ENCODE measurements around the gene CORO2A.

CORO2A gene

DNA sequence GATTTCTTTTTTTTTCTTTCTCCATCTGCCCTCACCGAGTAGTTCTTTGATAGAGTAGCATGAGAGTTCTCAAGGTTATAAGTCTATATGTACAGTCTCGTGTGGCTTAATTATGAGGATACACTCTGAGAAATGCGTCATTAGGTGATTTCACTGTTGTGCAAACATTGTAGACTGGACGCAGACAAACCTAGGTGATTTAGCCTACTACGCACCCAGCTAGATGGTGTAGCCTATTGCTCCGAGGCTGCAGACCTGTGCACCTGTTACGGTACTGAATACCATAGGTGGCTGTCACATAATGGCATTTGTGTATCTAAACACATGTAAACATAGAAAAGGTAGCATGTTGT lies 26.9 kb upstream of the CORO2A start:
- no peaks in the 10 kb centered on the region for H3K27me3 ChIP-seq (ENCODE audit: control insufficient read depth, low read length)
- no peaks in the 10 kb centered on the region for H4K20me1 ChIP-seq (ENCODE audit: control insufficient read depth, insufficient read depth, low read depth, low read length)
- H3K9me2 ChIP-seq (replicated peaks; ENCODE audit: control insufficient read depth, low read length) = no peaks in the 10 kb centered on the region
- no peak overlapping the region for H3K27ac ChIP-seq (ENCODE audit: low read depth, low read length)
- no peaks in the 10 kb centered on the region for H3K36me3 ChIP-seq (ENCODE audit: control insufficient read depth, low read length)
- no peaks in the 10 kb centered on the region for H3K9me3 ChIP-seq (ENCODE audit: control insufficient read depth, insufficient read depth, low read length)
- no peak overlapping the region for H3K4me2 ChIP-seq (ENCODE audit: low read length)
- no peak overlapping the region for H3K4me3 ChIP-seq (ENCODE audit: low read length)
- no peaks in the 10 kb centered on the region for H3K79me2 ChIP-seq (ENCODE audit: control insufficient read depth, low read length)
- TF ChIP-seq, protein P1, sequence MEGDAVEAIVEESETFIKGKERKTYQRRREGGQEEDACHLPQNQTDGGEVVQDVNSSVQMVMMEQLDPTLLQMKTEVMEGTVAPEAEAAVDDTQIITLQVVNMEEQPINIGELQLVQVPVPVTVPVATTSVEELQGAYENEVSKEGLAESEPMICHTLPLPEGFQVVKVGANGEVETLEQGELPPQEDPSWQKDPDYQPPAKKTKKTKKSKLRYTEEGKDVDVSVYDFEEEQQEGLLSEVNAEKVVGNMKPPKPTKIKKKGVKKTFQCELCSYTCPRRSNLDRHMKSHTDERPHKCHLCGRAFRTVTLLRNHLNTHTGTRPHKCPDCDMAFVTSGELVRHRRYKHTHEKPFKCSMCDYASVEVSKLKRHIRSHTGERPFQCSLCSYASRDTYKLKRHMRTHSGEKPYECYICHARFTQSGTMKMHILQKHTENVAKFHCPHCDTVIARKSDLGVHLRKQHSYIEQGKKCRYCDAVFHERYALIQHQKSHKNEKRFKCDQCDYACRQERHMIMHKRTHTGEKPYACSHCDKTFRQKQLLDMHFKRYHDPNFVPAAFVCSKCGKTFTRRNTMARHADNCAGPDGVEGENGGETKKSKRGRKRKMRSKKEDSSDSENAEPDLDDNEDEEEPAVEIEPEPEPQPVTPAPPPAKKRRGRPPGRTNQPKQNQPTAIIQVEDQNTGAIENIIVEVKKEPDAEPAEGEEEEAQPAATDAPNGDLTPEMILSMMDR (IDR thresholded peaks at IDR 0.05; ENCODE audit: low read depth, low read length, poor library complexity, severe bottlenecking) = no peak
- no peaks in the 10 kb centered on the region for H3K4me1 ChIP-seq (ENCODE audit: control insufficient read depth, low read length)
- H3F3A ChIP-seq (ENCODE audit: control insufficient read depth, insufficient read depth) = no peaks in the 10 kb centered on the region

DNA sequence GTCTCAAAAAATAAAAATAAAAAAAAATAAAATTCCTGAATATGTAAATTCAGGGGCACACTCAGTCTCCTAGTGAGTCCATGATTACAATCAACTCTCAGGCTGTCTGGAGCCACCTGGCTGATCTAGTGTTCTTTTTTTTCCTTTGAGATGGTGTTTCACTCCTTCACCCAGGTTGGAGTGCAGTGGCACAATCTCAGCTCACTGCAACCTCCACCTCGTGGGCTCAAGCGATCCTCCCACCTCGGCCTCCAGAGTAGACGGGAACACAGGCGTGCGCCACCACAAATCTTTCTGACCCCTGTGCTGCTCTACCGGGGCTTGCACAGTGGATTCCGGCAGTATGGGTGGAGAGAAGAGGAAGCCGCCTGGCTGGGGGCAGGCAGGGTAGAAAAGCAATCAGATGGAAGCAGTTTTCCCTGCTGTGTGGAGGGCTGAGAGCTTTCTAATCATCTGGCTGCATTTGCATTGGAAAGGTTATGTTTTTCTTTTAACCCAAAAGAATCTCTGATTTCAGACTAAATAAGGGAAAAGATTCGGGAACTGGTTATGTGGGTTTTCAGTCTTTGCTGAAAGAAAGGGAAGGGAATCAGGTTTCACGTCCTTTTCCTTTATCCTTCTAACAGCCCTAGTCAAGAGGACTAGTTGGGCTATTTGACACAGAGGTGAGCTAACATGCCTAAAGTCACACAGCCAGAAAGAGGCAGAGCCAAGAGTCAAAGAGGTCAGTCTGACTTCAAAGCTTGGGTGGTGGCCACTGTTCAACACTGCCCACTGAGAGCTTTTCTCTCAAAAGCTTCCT lies 26.3 kb upstream of the CORO2A start:
- H3K27me3 ChIP-seq (ENCODE audit: control insufficient read depth, low read length) = no peaks in the 10 kb centered on the region
- H3K9me3 ChIP-seq (ENCODE audit: control insufficient read depth, insufficient read depth, low read length) = no peaks in the 10 kb centered on the region
- H3K36me3 ChIP-seq (ENCODE audit: control insufficient read depth, low read length) = no peaks in the 10 kb centered on the region
- TF ChIP-seq EZH2phosphoT487 (IDR thresholded peaks at IDR 0.05; ENCODE audit: borderline replicate concordance, low read length) = no peak
- TF ChIP-seq, protein P1 (IDR thresholded peaks at IDR 0.05; ENCODE audit: low read depth, low read length, poor library complexity, severe bottlenecking) = no peak
- H3K4me3 ChIP-seq (ENCODE audit: low read length) = no peak overlapping the region
- no peaks in the 10 kb centered on the region for H3K79me2 ChIP-seq (ENCODE audit: control insufficient read depth, low read length)
- no peaks in the 10 kb centered on the region for H4K20me1 ChIP-seq (ENCODE audit: control insufficient read depth, insufficient read depth, low read depth, low read length)
- H3K9me2 ChIP-seq (replicated peaks; ENCODE audit: control insufficient read depth, low read length) = no peaks in the 10 kb centered on the region
- H3K4me1 ChIP-seq (ENCODE audit: control insufficient read depth, low read length) = no peaks in the 10 kb centered on the region
- H3K4me2 ChIP-seq (ENCODE audit: low read length) = no peak overlapping the region
- no peaks in the 10 kb centered on the region for H3F3A ChIP-seq (ENCODE audit: control insufficient read depth, insufficient read depth)
- no peak overlapping the region for H3K27ac ChIP-seq (ENCODE audit: low read depth, low read length)

DNA sequence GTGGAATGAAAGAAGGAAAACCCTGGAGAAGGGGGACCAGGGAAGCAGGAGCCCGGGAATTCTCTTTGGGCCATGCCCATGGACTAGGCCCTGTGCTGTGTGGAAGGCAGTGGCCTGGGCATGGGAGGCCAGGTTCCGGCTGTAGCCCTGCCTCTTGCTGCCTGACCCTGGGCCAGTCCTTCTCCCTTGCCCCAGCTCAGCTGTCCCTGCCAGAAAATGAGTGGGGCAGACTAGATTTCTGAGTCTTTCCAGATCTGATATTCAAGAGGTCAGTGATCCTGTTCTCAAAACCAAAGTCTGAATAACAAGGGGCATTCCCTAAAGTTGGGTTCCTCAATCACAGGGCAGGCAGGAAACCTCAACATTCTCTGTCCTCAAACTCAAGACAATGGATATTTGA lies 24.8 kb upstream of the CORO2A start:
- no peaks in the 10 kb centered on the region for H4K20me1 ChIP-seq (ENCODE audit: control insufficient read depth, insufficient read depth, low read depth, low read length)
- no peak overlapping the region for H3K4me2 ChIP-seq (ENCODE audit: low read length)
- no peak overlapping the region for H3K4me3 ChIP-seq (ENCODE audit: low read length)
- no peaks in the 10 kb centered on the region for H3F3A ChIP-seq (ENCODE audit: control insufficient read depth, insufficient read depth)
- no peaks in the 10 kb centered on the region for H3K27me3 ChIP-seq (ENCODE audit: control insufficient read depth, low read length)
- TF ChIP-seq EZH2phosphoT487 (IDR thresholded peaks at IDR 0.05; ENCODE audit: borderline replicate concordance, low read length) = no peak
- TF ChIP-seq, protein P1 (IDR thresholded peaks at IDR 0.05; ENCODE audit: low read depth, low read length, poor library complexity, severe bottlenecking) = no peak
- no peaks in the 10 kb centered on the region for H3K4me1 ChIP-seq (ENCODE audit: control insufficient read depth, low read length)
- H3K9me3 ChIP-seq (ENCODE audit: control insufficient read depth, insufficient read depth, low read length) = no peaks in the 10 kb centered on the region
- H3K79me2 ChIP-seq (ENCODE audit: control insufficient read depth, low read length) = no peaks in the 10 kb centered on the region
- H3K9me2 ChIP-seq (replicated peaks; ENCODE audit: control insufficient read depth, low read length) = no peaks in the 10 kb centered on the region
- no peak overlapping the region for H3K27ac ChIP-seq (ENCODE audit: low read depth, low read length)
- no peaks in the 10 kb centered on the region for H3K36me3 ChIP-seq (ENCODE audit: control insufficient read depth, low read length)
